Nephron (organoid): ENCODE measurements around the gene FBXL14.

ENCODE experiments used
- H3K27ac Mint-ChIP-seq, 3 experiments: 2 replicates each; pipeline ENCODE4 v1.8.0; 2020; ENCODE audit warnings: mixed read lengths in 3 of 3, mild to moderate bottlenecking in 2 of 3, moderate library complexity in 1 of 3
- H3K27me3 Mint-ChIP-seq: 2 replicates; pipeline ENCODE4 v1.8.0; 2021; ENCODE audit warnings: low read depth, mild to moderate bottlenecking, moderate library complexity, mixed read lengths
- H3K36me3 Mint-ChIP-seq: 2 replicates; pipeline ENCODE4 v1.8.0; 2020; ENCODE audit warnings: low read depth, mixed read lengths
- H3K4me1 Mint-ChIP-seq: 2 replicates; pipeline ENCODE4 v1.8.0; 2020; ENCODE audit warnings: mixed read lengths
- H3K4me3 Mint-ChIP-seq, 3 experiments: 2 replicates each; pipeline ENCODE4 v1.8.0; 2020; ENCODE audit warnings: mild to moderate bottlenecking in 3 of 3, mixed read lengths in 3 of 3, moderate library complexity in 2 of 3
- H3K9me3 Mint-ChIP-seq: 2 replicates; pipeline ENCODE4 v1.8.0; 2020; ENCODE audit warnings: mixed read lengths
- TF ChIP-seq, protein P1 (sequence below), 3 experiments: fragments of 200-600 bp; sonication (generic); IDR thresholded peaks; one replicate each; pipeline ENCODE4 v1.5.0; 2021; ENCODE audit warnings: antibody characterized with exemption in 3 of 3; ENCODE audit not compliant: unreplicated experiment in 3 of 3

Gene FBXL14

DNA sequence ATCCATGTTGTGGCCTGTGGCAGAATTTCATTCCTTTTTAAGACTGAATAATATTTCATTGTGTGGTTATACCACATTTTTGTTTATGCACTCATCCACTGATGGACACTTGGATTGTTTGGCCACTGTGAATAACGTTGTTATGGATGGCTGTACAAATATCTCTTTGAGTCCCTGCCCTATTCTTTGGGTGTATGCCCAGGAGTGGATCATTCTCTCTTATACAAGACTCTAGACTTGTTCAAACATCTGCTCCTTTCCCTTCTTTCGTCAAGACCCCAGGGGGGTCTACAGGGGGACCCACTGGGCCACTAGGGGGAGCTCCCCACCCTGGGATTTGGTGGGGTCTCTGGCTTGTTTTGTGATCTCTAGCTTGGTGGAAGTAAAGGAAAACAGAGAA is 77.4 kb downstream of the FBXL14 start:
- peaks cover 22% of the 10 kb centered on the region for H3K9me3 Mint-ChIP-seq
- peaks cover 4% of the 10 kb centered on the region for H3K36me3 Mint-ChIP-seq
- TF ChIP-seq, protein P1, sequence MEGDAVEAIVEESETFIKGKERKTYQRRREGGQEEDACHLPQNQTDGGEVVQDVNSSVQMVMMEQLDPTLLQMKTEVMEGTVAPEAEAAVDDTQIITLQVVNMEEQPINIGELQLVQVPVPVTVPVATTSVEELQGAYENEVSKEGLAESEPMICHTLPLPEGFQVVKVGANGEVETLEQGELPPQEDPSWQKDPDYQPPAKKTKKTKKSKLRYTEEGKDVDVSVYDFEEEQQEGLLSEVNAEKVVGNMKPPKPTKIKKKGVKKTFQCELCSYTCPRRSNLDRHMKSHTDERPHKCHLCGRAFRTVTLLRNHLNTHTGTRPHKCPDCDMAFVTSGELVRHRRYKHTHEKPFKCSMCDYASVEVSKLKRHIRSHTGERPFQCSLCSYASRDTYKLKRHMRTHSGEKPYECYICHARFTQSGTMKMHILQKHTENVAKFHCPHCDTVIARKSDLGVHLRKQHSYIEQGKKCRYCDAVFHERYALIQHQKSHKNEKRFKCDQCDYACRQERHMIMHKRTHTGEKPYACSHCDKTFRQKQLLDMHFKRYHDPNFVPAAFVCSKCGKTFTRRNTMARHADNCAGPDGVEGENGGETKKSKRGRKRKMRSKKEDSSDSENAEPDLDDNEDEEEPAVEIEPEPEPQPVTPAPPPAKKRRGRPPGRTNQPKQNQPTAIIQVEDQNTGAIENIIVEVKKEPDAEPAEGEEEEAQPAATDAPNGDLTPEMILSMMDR (IDR thresholded peaks at IDR 0.05; ENCODE audit: unreplicated experiment in 3 of 3): peak in 2 of 3 experiments; percentile 20 to 41
- peak overlapping the region in 1 of 3 experiments; percentile 23 for H3K27ac Mint-ChIP-seq
- H3K27me3 Mint-ChIP-seq: peaks cover 5% of the 10 kb centered on the region
- H3K4me3 Mint-ChIP-seq: no peak overlapping the region
- peaks cover 12% of the 10 kb centered on the region for H3K4me1 Mint-ChIP-seq
